Natural killer cell treated with Interleukin-12 subunit alpha and Interleukin-12 subunit beta and Interleukin-15 and Interleukin-18, amount 100 ng/mL, for 72 hours (primary cell): ENCODE data around the gene OSBPL3. TPM values are rescaled to one million over a fixed set of nuclear protein-coding genes. Genes with fewer than 3 reads are reported as not detected.

Source experiments
- total RNA-seq, 2 donors: library from RNA; stranded (reverse); gene quantifications; one replicate each; pipeline ENCODE4 v1.2.3, GENCODE V29; 2022

Gene OSBPL3
- total RNA-seq, 2 donors from 2014 or later: 34.7 to 70.4 TPM

Other genes with a start within 250 kb of the OSBPL3 start
- 1 to 10 TPM; 3.5 to 5.2 TPM for gene GSDME, start 222.7 kb downstream of the OSBPL3 start, total RNA-seq
- gene CYCS, start 145.1 kb upstream of the OSBPL3 start, total RNA-seq: 100 to 1,000 TPM; 191 to 253 TPM
- not detected for gene NPVF, start 248.3 kb upstream of the OSBPL3 start, total RNA-seq